ENCODE data around the gene RTRAF. TPM values are rescaled to one million over a fixed set of nuclear protein-coding genes. Genes with fewer than 3 reads are reported as not detected.

The RTRAF gene
- polyA plus RNA-seq, 1 of the 3 experiments (the other 2 are of a cell fraction): 43.6 TPM

DNA sequence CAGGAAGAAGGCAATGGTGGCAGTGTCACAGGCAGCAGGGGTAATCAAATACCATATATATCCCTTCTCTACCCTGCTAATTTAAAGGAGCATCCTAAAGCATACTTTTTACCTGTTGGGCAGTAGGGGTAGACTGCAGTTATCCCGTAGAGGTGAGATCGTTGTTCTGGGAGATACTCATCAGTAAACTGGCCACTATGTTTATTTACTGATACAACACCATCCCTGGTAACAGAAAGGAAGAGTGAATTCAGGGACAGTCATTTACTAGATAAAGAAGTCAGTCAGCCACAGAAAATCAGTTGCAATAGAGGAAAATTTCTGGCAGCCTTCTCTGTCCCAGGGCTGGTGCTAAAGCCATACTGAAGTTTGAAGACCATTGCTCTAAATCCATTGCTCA is 16.3 kb downstream of the RTRAF start:
- Histone ChIP-seq H3K9me2 (no peaks in the 10 kb centered on the region), H3K27ac (ENCODE audit: low read depth in 2 of 2, low read length in 1 of 2) (no peak overlapping the region), H3K4me1 (ENCODE audit: control insufficient read depth in 1 of 2, insufficient read depth in 2 of 2, low read depth in 1 of 2, low read length in 1 of 2) (peaks cover 0 to 4% of the 10 kb centered on the region in 2 experiments; a peak in 1 of 4 replicates), H4K20me1 (ENCODE audit: insufficient read depth) (no peaks in the 10 kb centered on the region), H3K4me3 (ENCODE audit: low read depth in 2 of 2, low read length in 1 of 2) (no peak overlapping the region), H3K4me2 (no peak overlapping the region), H3F3A (replicated peaks; ENCODE audit: insufficient read depth) (peaks cover 18% of the 10 kb centered on the region), H3K36me3 (replicated peaks in 1 of 2; ENCODE audit: control insufficient read depth in 1 of 2, insufficient read depth in 2 of 2, low read length in 1 of 2) (peaks cover 96 to 98% of the 10 kb centered on the region in 2 experiments), H3K79me2 (ENCODE audit: insufficient read depth) (peaks cover 24% of the 10 kb centered on the region), H3K9ac (no peak overlapping the region), H3K9me3 (no peaks in the 10 kb centered on the region), H2AFZ (ENCODE audit: low read depth) (no peak overlapping the region), H3K27me3 (ENCODE audit: insufficient read depth) (no peaks in the 10 kb centered on the region)
- CTCF ChIA-PET: interaction anchor here (0.5 to 2.2 kb wide), 3 partner anchors 10 to 541 kb away, joined by 3 to 8 read pairs (median 3); no protein-coding TSS in a partner anchor
- no peak for DNase-seq
- TF ChIP-seq, protein P1, sequence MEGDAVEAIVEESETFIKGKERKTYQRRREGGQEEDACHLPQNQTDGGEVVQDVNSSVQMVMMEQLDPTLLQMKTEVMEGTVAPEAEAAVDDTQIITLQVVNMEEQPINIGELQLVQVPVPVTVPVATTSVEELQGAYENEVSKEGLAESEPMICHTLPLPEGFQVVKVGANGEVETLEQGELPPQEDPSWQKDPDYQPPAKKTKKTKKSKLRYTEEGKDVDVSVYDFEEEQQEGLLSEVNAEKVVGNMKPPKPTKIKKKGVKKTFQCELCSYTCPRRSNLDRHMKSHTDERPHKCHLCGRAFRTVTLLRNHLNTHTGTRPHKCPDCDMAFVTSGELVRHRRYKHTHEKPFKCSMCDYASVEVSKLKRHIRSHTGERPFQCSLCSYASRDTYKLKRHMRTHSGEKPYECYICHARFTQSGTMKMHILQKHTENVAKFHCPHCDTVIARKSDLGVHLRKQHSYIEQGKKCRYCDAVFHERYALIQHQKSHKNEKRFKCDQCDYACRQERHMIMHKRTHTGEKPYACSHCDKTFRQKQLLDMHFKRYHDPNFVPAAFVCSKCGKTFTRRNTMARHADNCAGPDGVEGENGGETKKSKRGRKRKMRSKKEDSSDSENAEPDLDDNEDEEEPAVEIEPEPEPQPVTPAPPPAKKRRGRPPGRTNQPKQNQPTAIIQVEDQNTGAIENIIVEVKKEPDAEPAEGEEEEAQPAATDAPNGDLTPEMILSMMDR (IDR thresholded peaks at IDR 0.05): no peak
- TF ChIP-seq SMC3 (IDR thresholded peaks at IDR 0.05; ENCODE audit: low read depth, low read length): no peak
- no peak for TF ChIP-seq TAF1 (IDR thresholded peaks at IDR 0.05; ENCODE audit: borderline replicate concordance, low read depth, low read length)
- TF ChIP-seq, protein P2, sequence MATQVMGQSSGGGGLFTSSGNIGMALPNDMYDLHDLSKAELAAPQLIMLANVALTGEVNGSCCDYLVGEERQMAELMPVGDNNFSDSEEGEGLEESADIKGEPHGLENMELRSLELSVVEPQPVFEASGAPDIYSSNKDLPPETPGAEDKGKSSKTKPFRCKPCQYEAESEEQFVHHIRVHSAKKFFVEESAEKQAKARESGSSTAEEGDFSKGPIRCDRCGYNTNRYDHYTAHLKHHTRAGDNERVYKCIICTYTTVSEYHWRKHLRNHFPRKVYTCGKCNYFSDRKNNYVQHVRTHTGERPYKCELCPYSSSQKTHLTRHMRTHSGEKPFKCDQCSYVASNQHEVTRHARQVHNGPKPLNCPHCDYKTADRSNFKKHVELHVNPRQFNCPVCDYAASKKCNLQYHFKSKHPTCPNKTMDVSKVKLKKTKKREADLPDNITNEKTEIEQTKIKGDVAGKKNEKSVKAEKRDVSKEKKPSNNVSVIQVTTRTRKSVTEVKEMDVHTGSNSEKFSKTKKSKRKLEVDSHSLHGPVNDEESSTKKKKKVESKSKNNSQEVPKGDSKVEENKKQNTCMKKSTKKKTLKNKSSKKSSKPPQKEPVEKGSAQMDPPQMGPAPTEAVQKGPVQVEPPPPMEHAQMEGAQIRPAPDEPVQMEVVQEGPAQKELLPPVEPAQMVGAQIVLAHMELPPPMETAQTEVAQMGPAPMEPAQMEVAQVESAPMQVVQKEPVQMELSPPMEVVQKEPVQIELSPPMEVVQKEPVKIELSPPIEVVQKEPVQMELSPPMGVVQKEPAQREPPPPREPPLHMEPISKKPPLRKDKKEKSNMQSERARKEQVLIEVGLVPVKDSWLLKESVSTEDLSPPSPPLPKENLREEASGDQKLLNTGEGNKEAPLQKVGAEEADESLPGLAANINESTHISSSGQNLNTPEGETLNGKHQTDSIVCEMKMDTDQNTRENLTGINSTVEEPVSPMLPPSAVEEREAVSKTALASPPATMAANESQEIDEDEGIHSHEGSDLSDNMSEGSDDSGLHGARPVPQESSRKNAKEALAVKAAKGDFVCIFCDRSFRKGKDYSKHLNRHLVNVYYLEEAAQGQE (IDR thresholded peaks at IDR 0.05; ENCODE audit: low read depth, low read length): no peak
- no peak for TF ChIP-seq ELF1 (IDR thresholded peaks at IDR 0.05)
- no peak for TF ChIP-seq RAD21 (IDR thresholded peaks at IDR 0.05; ENCODE audit: low read length)
- no peak for TF ChIP-seq EP300 (IDR thresholded peaks at IDR 0.05; ENCODE audit: borderline replicate concordance in 1 of 2, low read depth in 1 of 2, low read length in 1 of 2)
- no peak for TF ChIP-seq TEAD4 (IDR thresholded peaks at IDR 0.05; ENCODE audit: borderline replicate concordance, insufficient read depth)
- no peak for TF ChIP-seq EZH2phosphoT487 (IDR thresholded peaks at IDR 0.05; ENCODE audit: borderline replicate concordance, low read depth)
- TF ChIP-seq, protein P3, sequence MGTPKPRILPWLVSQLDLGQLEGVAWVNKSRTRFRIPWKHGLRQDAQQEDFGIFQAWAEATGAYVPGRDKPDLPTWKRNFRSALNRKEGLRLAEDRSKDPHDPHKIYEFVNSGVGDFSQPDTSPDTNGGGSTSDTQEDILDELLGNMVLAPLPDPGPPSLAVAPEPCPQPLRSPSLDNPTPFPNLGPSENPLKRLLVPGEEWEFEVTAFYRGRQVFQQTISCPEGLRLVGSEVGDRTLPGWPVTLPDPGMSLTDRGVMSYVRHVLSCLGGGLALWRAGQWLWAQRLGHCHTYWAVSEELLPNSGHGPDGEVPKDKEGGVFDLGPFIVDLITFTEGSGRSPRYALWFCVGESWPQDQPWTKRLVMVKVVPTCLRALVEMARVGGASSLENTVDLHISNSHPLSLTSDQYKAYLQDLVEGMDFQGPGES (IDR thresholded peaks at IDR 0.05; ENCODE audit: low read depth, low read length): no peak
- TF ChIP-seq, protein P4, sequence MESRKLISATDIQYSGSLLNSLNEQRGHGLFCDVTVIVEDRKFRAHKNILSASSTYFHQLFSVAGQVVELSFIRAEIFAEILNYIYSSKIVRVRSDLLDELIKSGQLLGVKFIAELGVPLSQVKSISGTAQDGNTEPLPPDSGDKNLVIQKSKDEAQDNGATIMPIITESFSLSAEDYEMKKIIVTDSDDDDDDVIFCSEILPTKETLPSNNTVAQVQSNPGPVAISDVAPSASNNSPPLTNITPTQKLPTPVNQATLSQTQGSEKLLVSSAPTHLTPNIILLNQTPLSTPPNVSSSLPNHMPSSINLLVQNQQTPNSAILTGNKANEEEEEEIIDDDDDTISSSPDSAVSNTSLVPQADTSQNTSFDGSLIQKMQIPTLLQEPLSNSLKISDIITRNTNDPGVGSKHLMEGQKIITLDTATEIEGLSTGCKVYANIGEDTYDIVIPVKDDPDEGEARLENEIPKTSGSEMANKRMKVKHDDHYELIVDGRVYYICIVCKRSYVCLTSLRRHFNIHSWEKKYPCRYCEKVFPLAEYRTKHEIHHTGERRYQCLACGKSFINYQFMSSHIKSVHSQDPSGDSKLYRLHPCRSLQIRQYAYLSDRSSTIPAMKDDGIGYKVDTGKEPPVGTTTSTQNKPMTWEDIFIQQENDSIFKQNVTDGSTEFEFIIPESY (IDR thresholded peaks at IDR 0.05; ENCODE audit: borderline replicate concordance, low read depth): no peak
- TF ChIP-seq FOXJ3 (CRISPR knock-in tag; IDR thresholded peaks at IDR 0.05): no peak
- 100% methylated on average over 2 of the region's 2 CpGs for WGBS (ENCODE audit: low lambda C conversion rate)
- POLR2A ChIA-PET: no interaction called here

Data from SK-N-SH (cell line).